ENCODE data around the gene ANO7. TPM values are rescaled to one million over a fixed set of nuclear protein-coding genes. Genes with fewer than 3 reads are reported as not detected.

Gene ANO7
- total RNA-seq, 1 experiment from 2014 or later = 6.9 TPM

GRCh38 chr2:241184901-241185300 is 3.6 kb upstream of the ANO7 start:
- H3K27ac ChIP-seq (ENCODE audit: low read length) = no peak overlapping the region
- no TSS peak for BruUV-seq (replicated peaks)
- no peak for ATAC-seq
- intact Hi-C loops (cut with micrococcal nuclease; ENCODE audit: unreplicated experiment) (no loop called here), in situ Hi-C loops (cut with HindIII; ENCODE audit: low pct_unique_long_range_greater_than_20kb, low sequenced_read_pairs) (no loop called here)
- H3K9me3 ChIP-seq (ENCODE audit: control insufficient read depth, insufficient read depth, low read depth, low read length) = no peaks in the 10 kb centered on the region
- CTCF ChIA-PET = no interaction called here
- TF ChIP-seq TCF7L2 (IDR thresholded peaks at IDR 0.05; ENCODE audit: low read depth, low read length) = no peak
- no peak for TF ChIP-seq REST (IDR thresholded peaks at IDR 0.05; ENCODE audit: insufficient read depth in 1 of 2, low read depth in 2 of 2, low read length in 1 of 2)
- TF ChIP-seq SIN3A (IDR thresholded peaks at IDR 0.05; ENCODE audit: borderline replicate concordance, insufficient read depth, low read depth, low read length) = no peak
- no peak for TF ChIP-seq POLR2AphosphoS5 (IDR thresholded peaks at IDR 0.05; ENCODE audit: low read depth, low read length)
- TF ChIP-seq, protein P1, sequence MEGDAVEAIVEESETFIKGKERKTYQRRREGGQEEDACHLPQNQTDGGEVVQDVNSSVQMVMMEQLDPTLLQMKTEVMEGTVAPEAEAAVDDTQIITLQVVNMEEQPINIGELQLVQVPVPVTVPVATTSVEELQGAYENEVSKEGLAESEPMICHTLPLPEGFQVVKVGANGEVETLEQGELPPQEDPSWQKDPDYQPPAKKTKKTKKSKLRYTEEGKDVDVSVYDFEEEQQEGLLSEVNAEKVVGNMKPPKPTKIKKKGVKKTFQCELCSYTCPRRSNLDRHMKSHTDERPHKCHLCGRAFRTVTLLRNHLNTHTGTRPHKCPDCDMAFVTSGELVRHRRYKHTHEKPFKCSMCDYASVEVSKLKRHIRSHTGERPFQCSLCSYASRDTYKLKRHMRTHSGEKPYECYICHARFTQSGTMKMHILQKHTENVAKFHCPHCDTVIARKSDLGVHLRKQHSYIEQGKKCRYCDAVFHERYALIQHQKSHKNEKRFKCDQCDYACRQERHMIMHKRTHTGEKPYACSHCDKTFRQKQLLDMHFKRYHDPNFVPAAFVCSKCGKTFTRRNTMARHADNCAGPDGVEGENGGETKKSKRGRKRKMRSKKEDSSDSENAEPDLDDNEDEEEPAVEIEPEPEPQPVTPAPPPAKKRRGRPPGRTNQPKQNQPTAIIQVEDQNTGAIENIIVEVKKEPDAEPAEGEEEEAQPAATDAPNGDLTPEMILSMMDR (IDR thresholded peaks at IDR 0.05) = no peak
- no peak for DNase-seq (ENCODE audit: low read depth, low spot score)
- H3K4me1 ChIP-seq (ENCODE audit: control insufficient read depth, insufficient read depth, low read length) = no peaks in the 10 kb centered on the region; the same call in 1 of the 2 replicates
- no peaks in the 10 kb centered on the region for H3K36me3 ChIP-seq (ENCODE audit: control insufficient read depth, insufficient read depth, low read length)
- H3K4me3 ChIP-seq (ENCODE audit: low read depth in 2 of 2, low read length in 2 of 2) = no peak overlapping the region
- no peaks in the 10 kb centered on the region for H3K27me3 ChIP-seq (ENCODE audit: control insufficient read depth, insufficient read depth, low read length)
- POLR2A ChIA-PET = no interaction called here

DNA sequence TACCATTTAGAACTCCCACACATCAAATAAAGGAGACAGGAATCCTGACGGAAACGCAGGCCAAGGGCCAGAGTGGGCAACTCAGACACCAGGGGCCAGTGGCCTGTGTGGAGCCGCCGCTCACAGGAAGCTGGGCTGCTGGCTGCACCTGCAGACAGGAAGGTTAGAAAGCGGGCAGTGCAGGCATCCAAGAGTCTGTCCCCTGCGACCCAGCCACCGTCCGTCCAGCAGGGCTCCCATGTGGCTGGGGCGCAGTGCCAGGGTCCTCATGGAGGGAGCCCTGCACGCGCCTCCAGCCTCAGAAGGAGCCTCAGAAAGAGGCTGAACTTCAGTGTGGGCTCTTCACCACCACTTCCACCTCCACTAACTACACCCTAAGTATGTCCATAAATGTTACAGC is 2.5 kb upstream of the ANO7 start:
- Histone ChIP-seq H3K4me1 (ENCODE audit: control insufficient read depth, insufficient read depth, low read length) (no peaks in the 10 kb centered on the region; the same call in 1 of the 2 replicates), H3K36me3 (ENCODE audit: control insufficient read depth, insufficient read depth, low read length) (no peaks in the 10 kb centered on the region), H3K27me3 (ENCODE audit: control insufficient read depth, insufficient read depth, low read length) (no peaks in the 10 kb centered on the region), H3K4me3 (ENCODE audit: low read depth in 2 of 2, low read length in 2 of 2) (no peak overlapping the region), H3K9me3 (ENCODE audit: control insufficient read depth, insufficient read depth, low read depth, low read length) (no peaks in the 10 kb centered on the region), H3K27ac (ENCODE audit: low read length) (no peak overlapping the region)
- DNase-seq (ENCODE audit: low read depth, low spot score) = no peak
- ChIA-PET CTCF (no interaction called here), POLR2A (no interaction called here)
- TF ChIP-seq, protein P1 (IDR thresholded peaks at IDR 0.05) = no peak
- TF ChIP-seq REST (IDR thresholded peaks at IDR 0.05; ENCODE audit: insufficient read depth in 1 of 2, low read depth in 2 of 2, low read length in 1 of 2) = no peak
- TF ChIP-seq SIN3A (IDR thresholded peaks at IDR 0.05; ENCODE audit: borderline replicate concordance, insufficient read depth, low read depth, low read length) = no peak
- no peak for TF ChIP-seq POLR2AphosphoS5 (IDR thresholded peaks at IDR 0.05; ENCODE audit: low read depth, low read length)
- TF ChIP-seq TCF7L2 (IDR thresholded peaks at IDR 0.05; ENCODE audit: low read depth, low read length) = no peak
- no peak for ATAC-seq
- intact Hi-C loops (cut with micrococcal nuclease; ENCODE audit: unreplicated experiment) (no loop called here), in situ Hi-C loops (cut with HindIII; ENCODE audit: low pct_unique_long_range_greater_than_20kb, low sequenced_read_pairs) (no loop called here)
- no TSS peak for BruUV-seq (replicated peaks)
